Sigmoid colon (tissue), 4 donors: ENCODE results near the gene ITGA7.

Experiments
- CTCF ChIP-seq, 4 experiments: fragments of 450-650 bp in 3 of 4; fragments of 200-600 bp in 1 of 4; IDR thresholded peaks; one replicate each; pipeline ENCODE4 v1.5.1; 2016 to 2019; ENCODE audit warnings: antibody characterized with exemption in 4 of 4, mild to moderate bottlenecking in 3 of 4, moderate library complexity in 2 of 4
- EP300 ChIP-seq, 4 donors: sonication (generic); formaldehyde crosslinking; IDR thresholded peaks; one replicate each; pipeline ENCODE4 v1.6.1; 2017; ENCODE audit warnings: antibody characterized with exemption in 4 of 4
- POLR2A ChIP-seq, 2 donors: fragments of 450-650 bp; IDR thresholded peaks; one replicate each; pipeline ENCODE4 v1.6.1; 2016; ENCODE audit warnings: antibody characterized with exemption in 2 of 2, mild to moderate bottlenecking in 2 of 2, moderate library complexity in 2 of 2
- POLR2AphosphoS5 ChIP-seq, 4 donors: sonication (generic); formaldehyde crosslinking; IDR thresholded peaks; one replicate each; pipeline ENCODE4 v1.6.1; 2017; ENCODE audit warnings: antibody characterized with exemption in 4 of 4

GRCh38 chr12:55742719-55743405, 35.2 kb upstream of the ITGA7 start, which contains the start of gene GDF11:
- TF ChIP-seq CTCF (IDR thresholded peaks at IDR 0.05): no peak
- peak in 1 of 2 donors; percentile 31 for TF ChIP-seq POLR2A (IDR thresholded peaks at IDR 0.05)
- peak; percentile 55 to 98 (median 80) for TF ChIP-seq POLR2AphosphoS5 (IDR thresholded peaks at IDR 0.05)
- TF ChIP-seq EP300 (IDR thresholded peaks at IDR 0.05): no peak
